IMR-90 (cell line): ENCODE measurements around the gene PBX3. TPM values are rescaled to one million over a fixed set of nuclear protein-coding genes. Genes with fewer than 3 reads are reported as not detected.

Experiments
- ATAC-seq: fragments of 200-7000 bp; cut with Tn5 transposase; 2 replicates; pipeline ENCODE4 v1.9.1; 2020; ENCODE audit warnings: low read depth, mild to moderate bottlenecking, moderate library complexity
- BruUV-seq: library from RNA; stranded (reverse); fragments of 400-500 nt; replicated peaks from 2 replicates; lab custom pipeline; 2021; lab: Mats Ljungman, UMichigan
- CTCF ChIA-PET: fragments of 300-600 bp; formaldehyde crosslinking; extraction: SDS; loops from one replicate; lab custom pipeline; 2021; ENCODE audit warnings: antibody characterized with exemption; lab: Yijun Ruan, JAX
- POLR2A ChIA-PET: fragments of 300-600 bp; sonication (Branson Sonifier 250); formaldehyde crosslinking; loops from one replicate; lab custom pipeline; 2022; ENCODE audit warnings: antibody characterized with exemption; ENCODE audit not compliant: unreplicated experiment; lab: Charles Lee
- DNase-seq: peaks from one replicate; pipeline ENCODE4 v3.0.0; 2013
- H2AFZ ChIP-seq: replicated peaks from 2 replicates; pipeline ENCODE3; 2013; ENCODE audit warnings: low read length, mild to moderate bottlenecking; ENCODE audit not compliant: poor library complexity
- H2AK5ac ChIP-seq: 2 replicates; pipeline ENCODE4 v1.6.1; 2013; ENCODE audit warnings: low read depth, low read length, inconsistent platforms
- H2AK9ac ChIP-seq: replicated peaks from 2 replicates; pipeline ENCODE3; 2013; ENCODE audit warnings: mild to moderate bottlenecking, low read depth, low read length, moderate library complexity; ENCODE audit not compliant: poor library complexity
- H2BK120ac ChIP-seq: 2 replicates; pipeline ENCODE4 v1.6.1; 2013; ENCODE audit warnings: low read depth, low read length, inconsistent platforms
- H2BK15ac ChIP-seq: 3 replicates; pipeline ENCODE4 v1.6.1; 2013; ENCODE audit warnings: low read depth, low read length, inconsistent platforms
- H2BK20ac ChIP-seq: 2 replicates; pipeline ENCODE4 v1.6.1; 2013; ENCODE audit warnings: low read depth, mild to moderate bottlenecking, inconsistent platforms, low read length, moderate library complexity
- H2BK5ac ChIP-seq: 2 replicates; pipeline ENCODE4 v1.6.1; 2013; ENCODE audit warnings: mild to moderate bottlenecking, low read depth, low read length, inconsistent platforms; ENCODE audit not compliant: poor library complexity, severe bottlenecking
- H3K14ac ChIP-seq: replicated peaks from 2 replicates; pipeline ENCODE4 v1.6.1; 2013; ENCODE audit warnings: low read depth, low read length, inconsistent platforms
- H3K18ac ChIP-seq: 2 replicates; pipeline ENCODE4 v1.6.1; 2013; ENCODE audit warnings: low read depth, low read length, control low read depth
- H3K23ac ChIP-seq: 2 replicates; pipeline ENCODE4 v1.6.1; 2013; ENCODE audit warnings: low read depth, low read length, inconsistent platforms
- H3K27ac ChIP-seq: 2 replicates; pipeline ENCODE4 v1.5.1; 2013; ENCODE audit warnings: mild to moderate bottlenecking, control low read depth, low read length; ENCODE audit not compliant: insufficient read depth
- H3K27me3 ChIP-seq: 2 replicates; pipeline ENCODE4 v1.6.1; 2013; ENCODE audit warnings: low read length; ENCODE audit not compliant: control insufficient read depth, insufficient read depth
- H3K36me3 ChIP-seq: 2 replicates; pipeline ENCODE4 v1.6.1; 2013; ENCODE audit warnings: low read length, mixed read lengths; ENCODE audit not compliant: control insufficient read depth, insufficient read depth
- H3K4ac ChIP-seq: 2 replicates; pipeline ENCODE4 v1.6.1; 2013; ENCODE audit warnings: low read depth, low read length, inconsistent platforms
- H3K4me1 ChIP-seq: 2 replicates; pipeline ENCODE4 v1.6.1; 2013; ENCODE audit warnings: low read length, mixed read lengths; ENCODE audit not compliant: control insufficient read depth, insufficient read depth
- H3K4me2 ChIP-seq: 2 replicates; pipeline ENCODE4 v1.6.1; 2013; ENCODE audit warnings: low read depth, mild to moderate bottlenecking, control low read depth, low read length, moderate library complexity
- H3K4me3 ChIP-seq: 2 replicates; pipeline ENCODE4 v1.5.1; 2013; ENCODE audit warnings: low read depth, mild to moderate bottlenecking, control low read depth, low read length, moderate library complexity; ENCODE audit not compliant: insufficient read depth
- H3K56ac ChIP-seq: 2 replicates; pipeline ENCODE4 v1.6.1; 2013; ENCODE audit warnings: low read length, inconsistent platforms; ENCODE audit not compliant: insufficient read depth; ENCODE audit errors: extremely low read depth
- H3K79me1 ChIP-seq, 2 experiments: 2 replicates each; pipeline ENCODE4 v1.6.1; 2013; ENCODE audit warnings: low read length in 2 of 2, inconsistent platforms in 1 of 2, low read depth in 1 of 2
- H3K9ac ChIP-seq: 2 replicates; pipeline ENCODE4 v1.6.1; 2013; ENCODE audit warnings: low read depth, low read length, control low read depth
- H3K9me1 ChIP-seq: 2 replicates; pipeline ENCODE4 v1.6.1; 2013; ENCODE audit warnings: low read length, inconsistent platforms; ENCODE audit not compliant: insufficient read depth
- H3K9me3 ChIP-seq: 2 replicates; pipeline ENCODE4 v1.6.1; 2013; ENCODE audit warnings: low read length; ENCODE audit not compliant: control insufficient read depth, insufficient read depth
- H4K20me1 ChIP-seq: 2 replicates; pipeline ENCODE4 v1.6.1; 2013; ENCODE audit warnings: low read length, inconsistent platforms; ENCODE audit not compliant: insufficient read depth
- H4K5ac ChIP-seq: 2 replicates; pipeline ENCODE4 v1.6.1; 2013; ENCODE audit warnings: mild to moderate bottlenecking, low read depth, low read length, control low read depth
- H4K8ac ChIP-seq, 2 experiments: 2 replicates each; pipeline ENCODE4 v1.6.1; 2013; ENCODE audit warnings: low read depth in 2 of 2, low read length in 2 of 2, control low read depth in 1 of 2, inconsistent platforms in 1 of 2
- H4K91ac ChIP-seq: 2 replicates; pipeline ENCODE4 v1.6.1; 2013; ENCODE audit warnings: low read depth, low read length, inconsistent platforms; ENCODE audit not compliant: insufficient read depth
- CEBPB ChIP-seq: IDR thresholded peaks from 2 replicates; pipeline ENCODE4 v1.6.1; 2012; ENCODE audit warnings: low read depth, low read length, improper control_type of control experiment
- CHD1 ChIP-seq: IDR thresholded peaks from 2 replicates; pipeline ENCODE4 v1.6.1; 2012; ENCODE audit warnings: low read depth, low read length, improper control_type of control experiment
- ELK1 ChIP-seq: fragments of 150-350 bp; IDR thresholded peaks from 2 replicates; pipeline ENCODE4 v1.6.1; 2016; ENCODE audit warnings: low read depth, mild to moderate bottlenecking, low read length, moderate library complexity, borderline replicate concordance
- FOS ChIP-seq: fragments of 150-350 bp; IDR thresholded peaks from 2 replicates; pipeline ENCODE4 v1.6.1; 2016; ENCODE audit warnings: low read depth, low read length
- MAFK ChIP-seq: IDR thresholded peaks from 2 replicates; pipeline ENCODE4 v1.6.1; 2012; ENCODE audit warnings: low read depth, low read length, improper control_type of control experiment
- MAZ ChIP-seq: IDR thresholded peaks from 2 replicates; pipeline ENCODE4 v1.6.1; 2012; ENCODE audit warnings: low read depth, mild to moderate bottlenecking, low read length, improper control_type of control experiment, moderate library complexity, borderline replicate concordance
- MXI1 ChIP-seq: IDR thresholded peaks from 2 replicates; pipeline ENCODE4 v1.6.1; 2012; ENCODE audit warnings: low read depth, mild to moderate bottlenecking, low read length, moderate library complexity, borderline replicate concordance
- NFE2L2 ChIP-seq: fragments of 150-350 bp; IDR thresholded peaks from 2 replicates; pipeline ENCODE4 v1.6.1; 2016; ENCODE audit warnings: low read depth, mild to moderate bottlenecking, low read length
- RAD21 ChIP-seq: IDR thresholded peaks from 2 replicates; pipeline ENCODE4 v1.6.1; 2012; ENCODE audit warnings: low read length, improper control_type of control experiment
- RCOR1 ChIP-seq: IDR thresholded peaks from 2 replicates; pipeline ENCODE4 v1.6.1; 2012; ENCODE audit warnings: mild to moderate bottlenecking, low read length, improper control_type of control experiment; ENCODE audit not compliant: insufficient replicate concordance
- RFX5 ChIP-seq: IDR thresholded peaks from 2 replicates; pipeline ENCODE4 v1.8.0; 2012; ENCODE audit warnings: low read depth, mild to moderate bottlenecking, low read length, moderate library complexity
- SMC3 ChIP-seq: fragments of 150-350 bp; IDR thresholded peaks from 2 replicates; pipeline ENCODE4 v1.6.1; 2016; ENCODE audit warnings: low read depth, mild to moderate bottlenecking, antibody characterized with exemption, low read length, moderate library complexity
- USF2 ChIP-seq: fragments of 150-350 bp; IDR thresholded peaks from 2 replicates; pipeline ENCODE4 v1.6.1; 2017; ENCODE audit warnings: mild to moderate bottlenecking, antibody characterized with exemption, low read length, low read depth
- WGBS, 2 experiments: methylation state at CpG; one replicate each; pipeline versions ENCODE4 v1.1.5 to v1.1.7; 2013; ENCODE audit warnings: missing lambda C conversion rate in 2 of 2; ENCODE audit not compliant: insufficient read length in 1 of 2; ENCODE audit errors: extremely low coverage in 2 of 2; 5-methylcytosine and 5-hydroxymethylcytosine counted together
- dilution Hi-C: fragments of 300-500 bp; cut with HindIII; formaldehyde crosslinking; loops from one replicate; pipeline ENCODE4 v1.14.3; 2018; ENCODE audit warnings: low sequenced_read_pairs; ENCODE audit not compliant: unreplicated experiment
- in situ Hi-C: fragments of 300-500 bp; cut with MboI; formaldehyde crosslinking; loops from 3 replicates; pipeline ENCODE4 v1.14.3; 2019; ENCODE audit warnings: low sequenced_read_pairs, inconsistent platforms, mixed read lengths
- intact Hi-C: fragments of 100-400 bp; cut with micrococcal nuclease; formaldehyde crosslinking; loops from 2 replicates; pipeline ENCODE4 v1.10.0; 2022
- polyA plus RNA-seq, 3 experiments: library from polyadenylated mRNA; depleted of rRNA; stranded (reverse); fragments of >200 nt; gene quantifications; 2 replicates each; pipeline ENCODE4 v1.2.3, GENCODE V29; 2012; ENCODE audit warnings: low replicate concordance in 1 of 3
- total RNA-seq: library from RNA; depleted of rRNA; stranded (reverse); fragments of >200 nt; gene quantifications from 2 replicates; pipeline ENCODE4 v1.2.3, GENCODE V29; 2012

PBX3 gene
- total and polyA plus RNA-seq, 2 of the 4 experiments (the other 2 are of a cell fraction) = 12.0 to 15.6 TPM

GRCh38 chr9:125995706-125996105 lies 248.5 kb downstream of the PBX3 start:
- no peaks in the 10 kb centered on the region for H3K9me1 ChIP-seq
- BruUV-seq = no TSS peak
- ChIA-PET POLR2A (no interaction called here), CTCF (no interaction called here)
- TF ChIP-seq CHD1 = no peak
- TF ChIP-seq CEBPB = no peak
- TF ChIP-seq MAZ = no peak
- no peak for TF ChIP-seq MAFK
- TF ChIP-seq RCOR1 = no peak
- no peak for TF ChIP-seq USF2
- no peak for TF ChIP-seq FOS
- no peak for TF ChIP-seq RAD21
- no peak for TF ChIP-seq NFE2L2
- TF ChIP-seq SMC3 = no peak
- TF ChIP-seq ELK1 = no peak
- no peak for TF ChIP-seq RFX5
- TF ChIP-seq MXI1 = no peak
- H2AK9ac ChIP-seq = no peak overlapping the region
- peaks cover 23% of the 10 kb centered on the region for H3K27me3 ChIP-seq
- no peak overlapping the region for H2AFZ ChIP-seq
- no peak overlapping the region for H3K9ac ChIP-seq
- no peak overlapping the region for H4K91ac ChIP-seq
- H3K56ac ChIP-seq = no peak overlapping the region
- no peak overlapping the region for H3K18ac ChIP-seq
- no peak overlapping the region for H4K8ac ChIP-seq
- H2BK120ac ChIP-seq = no peak overlapping the region
- H3K79me1 ChIP-seq = no peaks in the 10 kb centered on the region
- H2AK5ac ChIP-seq = no peak overlapping the region
- in situ Hi-C loops = no loop called here
- H2BK20ac ChIP-seq = no peak overlapping the region
- H4K20me1 ChIP-seq = no peaks in the 10 kb centered on the region
- no peaks in the 10 kb centered on the region for H3K4me1 ChIP-seq
- H3K36me3 ChIP-seq = no peaks in the 10 kb centered on the region
- no peaks in the 10 kb centered on the region for H3K9me3 ChIP-seq
- H3K4me2 ChIP-seq = no peak overlapping the region
- H2BK5ac ChIP-seq = no peak overlapping the region
- ATAC-seq (no peak), DNase-seq (no peak)
- dilution Hi-C loops = no loop called here
- H3K4me3 ChIP-seq = no peak overlapping the region
- intact Hi-C loops = no loop called here
- H3K23ac ChIP-seq = no peak overlapping the region
- no peak overlapping the region for H2BK15ac ChIP-seq
- H3K14ac ChIP-seq = no peak overlapping the region
- WGBS, 2 experiments = 75% methylated on average over 7 of the region's 10 CpGs; no CpG with 5 or more reads in 1 of the 2 experiments
- H3K27ac ChIP-seq = no peak overlapping the region
- no peak overlapping the region for H3K4ac ChIP-seq
- H4K5ac ChIP-seq = no peak overlapping the region
